ENCODE measurements around the gene ZNF324B.
A peak's percentile ranks its signal among the peaks of the same experiment; 100 is the strongest.
"Not testable (repeated sequence)": the region's sequence is repeated elsewhere in the genome, so short reads cannot be mapped to it uniquely, and the experiment has no call there.

Gene ZNF324B

GRCh38 chr19:58470837-58471543, 19.6 kb downstream of the ZNF324B start:
- H3K4me3 ChIP-seq (ENCODE audit: low read length); DNase-seq; H2BK120ac ChIP-seq (ENCODE audit: low read depth, low read length); H3K4me2 ChIP-seq (ENCODE audit: low read length); H2BK5ac ChIP-seq (ENCODE audit: low read length); H4K8ac ChIP-seq (ENCODE audit: low read depth, low read length); H3K27ac ChIP-seq (ENCODE audit: low read depth, low read length); H2BK15ac ChIP-seq (replicated peaks; ENCODE audit: low read depth); H3K27me3 ChIP-seq (ENCODE audit: insufficient read depth, low read length, poor library complexity); H3K56ac ChIP-seq (ENCODE audit: low read length); H3K4ac ChIP-seq (ENCODE audit: low read depth, low read length); H3K18ac ChIP-seq (ENCODE audit: low read length); H3K23ac ChIP-seq (ENCODE audit: low read length); H3K9ac ChIP-seq (ENCODE audit: low read length); H3K79me2 ChIP-seq (ENCODE audit: control insufficient read depth, insufficient read depth, low read length); H3K79me1 ChIP-seq (ENCODE audit: low read length); H4K5ac ChIP-seq (ENCODE audit: low read length); H3K4me1 ChIP-seq (ENCODE audit: control insufficient read depth, low read depth, low read length); H3K36me3 ChIP-seq (ENCODE audit: control insufficient read depth, insufficient read depth, low read length); H2AK5ac ChIP-seq (ENCODE audit: low read length): not testable (repeated sequence)
- no CpG with 5 or more reads among the region's 53 CpGs for WGBS (ENCODE audit: extremely low coverage, insufficient coverage, low lambda C conversion rate)

- peaks cover 3% of the 10 kb centered on the region for H3K36me3 ChIP-seq (ENCODE audit: control insufficient read depth, insufficient read depth, low read length)
- H2BK15ac ChIP-seq (replicated peaks; ENCODE audit: low read depth): no peak overlapping the region
- no peak for DNase-seq
- no peak overlapping the region for H4K5ac ChIP-seq (ENCODE audit: low read length)
- no peak overlapping the region for H2AK5ac ChIP-seq (ENCODE audit: low read length)
- H3K4ac ChIP-seq (ENCODE audit: low read depth, low read length): no peak overlapping the region
- no peak overlapping the region for H2BK5ac ChIP-seq (ENCODE audit: low read length)
- no CpG with 5 or more reads among the region's 39 CpGs for WGBS (ENCODE audit: extremely low coverage, insufficient coverage, low lambda C conversion rate)
- H3K79me1 ChIP-seq (ENCODE audit: low read length): peaks cover 3% of the 10 kb centered on the region
- H2BK120ac ChIP-seq (ENCODE audit: low read depth, low read length): no peak overlapping the region
- H4K8ac ChIP-seq (ENCODE audit: low read depth, low read length): no peak overlapping the region
- no peak overlapping the region for H3K9ac ChIP-seq (ENCODE audit: low read length)
- peaks cover 1% of the 10 kb centered on the region for H3K4me1 ChIP-seq (ENCODE audit: control insufficient read depth, low read depth, low read length)
- no peak overlapping the region for H3K4me3 ChIP-seq (ENCODE audit: low read length)
- no peaks in the 10 kb centered on the region for H3K79me2 ChIP-seq (ENCODE audit: control insufficient read depth, insufficient read depth, low read length)
- no peak overlapping the region for H3K18ac ChIP-seq (ENCODE audit: low read length)
- no peak overlapping the region for H3K4me2 ChIP-seq (ENCODE audit: low read length)
- no peak overlapping the region for H3K56ac ChIP-seq (ENCODE audit: low read length)
- H3K27me3 ChIP-seq (ENCODE audit: insufficient read depth, low read length, poor library complexity): no peaks in the 10 kb centered on the region
- no peak overlapping the region for H3K23ac ChIP-seq (ENCODE audit: low read length)
- no peak overlapping the region for H3K27ac ChIP-seq (ENCODE audit: low read depth, low read length)
These were observed 20.3 kb downstream of the ZNF324B start for GRCh38 chr19:58471736-58472135.

GRCh38 chr19:58473775-58474174, 22.4 kb downstream of the ZNF324B start:
- no peak for DNase-seq
- Histone ChIP-seq H3K4ac (ENCODE audit: low read depth, low read length) (no peak overlapping the region), H2AK5ac (ENCODE audit: low read length) (no peak overlapping the region), H3K4me3 (ENCODE audit: low read length) (no peak overlapping the region), H4K5ac (ENCODE audit: low read length) (no peak overlapping the region), H3K9ac (ENCODE audit: low read length) (no peak overlapping the region), H3K79me2 (ENCODE audit: control insufficient read depth, insufficient read depth, low read length) (no peaks in the 10 kb centered on the region), H3K79me1 (ENCODE audit: low read length) (peaks cover under 1% of the 10 kb centered on the region), H2BK15ac (replicated peaks; ENCODE audit: low read depth) (no peak overlapping the region), H3K36me3 (ENCODE audit: control insufficient read depth, insufficient read depth, low read length) (peaks cover 3% of the 10 kb centered on the region), H3K56ac (ENCODE audit: low read length) (no peak overlapping the region), H3K27ac (ENCODE audit: low read depth, low read length) (no peak overlapping the region), H3K23ac (ENCODE audit: low read length) (no peak overlapping the region), H3K27me3 (ENCODE audit: insufficient read depth, low read length, poor library complexity) (no peaks in the 10 kb centered on the region), H3K4me1 (ENCODE audit: control insufficient read depth, low read depth, low read length) (peaks cover 3% of the 10 kb centered on the region), H4K8ac (ENCODE audit: low read depth, low read length) (no peak overlapping the region), H2BK120ac (ENCODE audit: low read depth, low read length) (no peak overlapping the region), H3K18ac (ENCODE audit: low read length) (no peak overlapping the region), H3K4me2 (ENCODE audit: low read length) (no peak overlapping the region), H2BK5ac (ENCODE audit: low read length) (no peak overlapping the region)

- Histone ChIP-seq H4K5ac (ENCODE audit: low read length) (no peak overlapping the region), H3K18ac (ENCODE audit: low read length) (no peak overlapping the region), H3K4me1 (ENCODE audit: control insufficient read depth, low read depth, low read length) (peaks cover 3% of the 10 kb centered on the region), H3K79me1 (ENCODE audit: low read length) (no peaks in the 10 kb centered on the region), H4K8ac (ENCODE audit: low read depth, low read length) (no peak overlapping the region), H3K4me2 (ENCODE audit: low read length) (no peak overlapping the region), H2BK120ac (ENCODE audit: low read depth, low read length) (no peak overlapping the region), H3K56ac (ENCODE audit: low read length) (no peak overlapping the region), H2BK5ac (ENCODE audit: low read length) (no peak overlapping the region), H3K4ac (ENCODE audit: low read depth, low read length) (no peak overlapping the region), H3K79me2 (ENCODE audit: control insufficient read depth, insufficient read depth, low read length) (no peaks in the 10 kb centered on the region), H3K36me3 (ENCODE audit: control insufficient read depth, insufficient read depth, low read length) (peaks cover 3% of the 10 kb centered on the region), H2BK15ac (replicated peaks; ENCODE audit: low read depth) (no peak overlapping the region), H3K4me3 (ENCODE audit: low read length) (no peak overlapping the region), H3K27me3 (ENCODE audit: insufficient read depth, low read length, poor library complexity) (no peaks in the 10 kb centered on the region), H3K9ac (ENCODE audit: low read length) (no peak overlapping the region), H3K27ac (ENCODE audit: low read depth, low read length) (no peak overlapping the region), H3K23ac (ENCODE audit: low read length) (no peak overlapping the region), H2AK5ac (ENCODE audit: low read length) (no peak overlapping the region)
- DNase-seq: no peak
- WGBS (ENCODE audit: extremely low coverage, insufficient coverage, low lambda C conversion rate): no CpG with 5 or more reads among the region's 12 CpGs
These were observed 23.0 kb downstream of the ZNF324B start for GRCh38 chr19:58474291-58474996.

GRCh38 chr19:58474997-58475713, 23.7 kb downstream of the ZNF324B start:
- Histone ChIP-seq H3K4ac (ENCODE audit: low read depth, low read length) (no peak overlapping the region), H3K18ac (ENCODE audit: low read length) (no peak overlapping the region), H3K79me2 (ENCODE audit: control insufficient read depth, insufficient read depth, low read length) (no peaks in the 10 kb centered on the region), H3K79me1 (ENCODE audit: low read length) (no peaks in the 10 kb centered on the region), H3K56ac (ENCODE audit: low read length) (peak overlapping the region; percentile 69), H3K9ac (ENCODE audit: low read length) (peak overlapping the region; percentile 65), H2AK5ac (ENCODE audit: low read length) (no peak overlapping the region), H3K4me3 (ENCODE audit: low read length) (peak overlapping the region; percentile 11), H3K4me1 (ENCODE audit: control insufficient read depth, low read depth, low read length) (peaks cover 3% of the 10 kb centered on the region), H3K27ac (ENCODE audit: low read depth, low read length) (no peak overlapping the region), H3K36me3 (ENCODE audit: control insufficient read depth, insufficient read depth, low read length) (peaks cover 3% of the 10 kb centered on the region), H2BK120ac (ENCODE audit: low read depth, low read length) (no peak overlapping the region), H3K23ac (ENCODE audit: low read length) (no peak overlapping the region), H3K4me2 (ENCODE audit: low read length) (peak overlapping the region; percentile 80), H4K8ac (ENCODE audit: low read depth, low read length) (no peak overlapping the region), H4K5ac (ENCODE audit: low read length) (no peak overlapping the region), H3K27me3 (ENCODE audit: insufficient read depth, low read length, poor library complexity) (no peaks in the 10 kb centered on the region), H2BK15ac (replicated peaks; ENCODE audit: low read depth) (no peak overlapping the region), H2BK5ac (ENCODE audit: low read length) (no peak overlapping the region)
- no CpG with 5 or more reads among the region's 27 CpGs for WGBS (ENCODE audit: extremely low coverage, insufficient coverage, low lambda C conversion rate)
- no peak for DNase-seq

All from mesendoderm (in vitro differentiated cells).